NOMO-1 treated with dmso at 0.1 percent for 144 hours (cell line): Measurements from ENCODE around the gene FUBP1.
"Not testable (repeated sequence)": the region's sequence is repeated elsewhere in the genome, so short reads cannot be mapped to it uniquely, and the experiment has no call there.

Experiments used
- DNase-seq: peaks from one replicate; lab custom pipeline; 2025; ENCODE audit not compliant: unreplicated experiment; lab: John Stamatoyannopoulos, UW

Gene FUBP1

DNA sequence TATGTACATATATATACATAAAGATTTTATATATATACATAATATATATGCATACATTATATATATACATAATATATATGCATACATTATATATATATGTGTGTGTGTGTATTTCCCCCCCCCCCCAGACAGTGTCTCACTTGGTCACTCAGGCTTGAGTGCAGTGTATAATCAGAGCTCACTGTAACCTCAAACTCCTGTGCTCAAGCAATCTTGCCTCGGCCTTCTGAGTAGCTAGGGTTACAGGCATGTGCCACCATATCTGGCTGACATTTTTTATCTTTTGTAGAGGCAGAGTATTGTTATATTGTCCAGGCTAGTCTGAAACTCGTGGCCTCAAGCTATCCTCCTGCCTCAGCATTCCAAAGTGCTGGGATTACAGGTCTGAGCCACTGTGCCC is 9.0 kb upstream of the FUBP1 start:
- no peak for DNase-seq

GRCh38 chr1:77986810-77987209 is 7.9 kb upstream of the FUBP1 start:
- DNase-seq, result no peak

GRCh38 chr1:77984629-77985028 is 5.8 kb upstream of the FUBP1 start:
- DNase-seq, result no peak

DNA sequence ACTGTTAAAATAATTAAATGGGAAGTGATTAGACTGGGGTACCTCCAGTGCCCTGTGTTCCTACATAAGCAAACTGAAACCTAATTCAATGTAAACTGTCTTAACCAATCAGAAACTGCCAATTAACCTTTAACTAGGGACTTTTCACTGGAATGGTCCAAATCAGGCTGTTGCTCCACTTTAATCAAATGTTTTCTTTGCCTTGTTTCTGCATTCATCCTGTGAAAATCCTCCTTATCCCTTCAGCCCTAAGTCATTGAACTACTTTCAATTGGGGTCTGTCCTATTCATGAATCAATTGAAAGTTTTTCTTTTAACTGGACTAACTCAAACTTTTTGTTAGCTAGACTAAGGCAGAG is 5.1 kb upstream of the FUBP1 start:
- DNase-seq, result no peak

DNA sequence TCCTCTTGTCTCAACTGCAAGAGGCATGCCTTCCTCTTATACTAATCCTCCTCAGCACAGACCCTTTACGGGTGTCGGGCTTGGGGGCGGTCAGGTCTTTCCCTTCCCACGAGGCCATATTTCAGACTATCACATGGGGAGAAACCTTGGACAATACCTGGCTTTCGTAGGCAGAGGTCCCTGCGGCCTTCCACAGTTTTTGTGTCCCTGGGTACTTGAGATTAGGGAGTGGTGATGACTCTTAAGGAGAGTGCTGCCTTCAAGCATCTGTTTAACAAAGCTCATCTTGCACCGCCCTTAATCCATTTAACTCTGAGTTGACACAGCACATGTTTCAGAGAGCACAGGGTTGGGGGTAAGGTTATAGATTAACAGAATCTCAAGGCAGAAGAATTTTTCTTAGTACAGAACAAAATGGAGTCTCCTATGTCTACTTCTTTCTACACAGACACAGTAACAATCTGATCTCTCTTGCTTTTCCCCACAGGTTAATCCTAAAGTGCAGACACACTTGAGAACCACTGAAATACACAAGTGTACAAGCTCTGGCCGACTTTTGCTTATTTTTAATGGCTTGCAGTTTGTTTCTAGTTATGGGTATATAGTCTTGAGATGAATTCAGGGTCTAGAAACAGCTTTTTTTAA is 4.6 kb upstream of the FUBP1 start:
- not testable (repeated sequence) for DNase-seq

DNA sequence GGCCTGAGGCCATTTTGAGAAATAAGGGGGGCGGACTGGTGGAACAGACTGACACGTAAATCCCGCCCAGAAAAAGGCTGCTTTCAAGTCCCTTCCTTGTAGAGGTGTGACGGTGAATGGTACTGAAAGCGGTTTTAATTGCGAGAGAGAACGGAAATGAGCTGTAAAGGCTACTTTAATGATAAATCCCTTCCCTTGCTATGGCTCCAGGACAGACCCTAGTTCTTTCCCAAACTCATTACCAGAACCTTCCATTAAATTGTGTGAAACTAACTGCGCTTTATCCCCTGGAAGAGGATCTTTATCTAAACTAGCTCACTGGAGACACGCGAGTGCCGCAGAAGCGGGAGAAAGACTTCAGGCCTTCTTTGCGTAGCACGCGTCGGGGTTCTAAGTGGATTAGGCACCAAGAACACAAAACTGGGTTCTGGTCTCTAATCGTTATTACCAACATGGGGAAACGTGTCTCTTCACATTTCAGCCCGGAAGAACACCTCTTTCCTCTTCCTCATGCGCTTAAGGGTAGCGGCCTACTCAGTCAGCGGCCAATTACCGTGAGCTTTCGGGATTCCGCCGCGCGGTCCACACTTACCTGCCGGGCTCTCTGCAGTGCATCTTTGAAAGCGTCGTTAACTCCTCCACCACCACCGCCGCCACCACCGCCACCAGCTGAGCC is 441 bp downstream of the FUBP1 start:
- peak; percentile 89 for DNase-seq

GRCh38 chr1:77977989-77978292 is 931 bp downstream of the FUBP1 start:
- no peak for DNase-seq

DNA sequence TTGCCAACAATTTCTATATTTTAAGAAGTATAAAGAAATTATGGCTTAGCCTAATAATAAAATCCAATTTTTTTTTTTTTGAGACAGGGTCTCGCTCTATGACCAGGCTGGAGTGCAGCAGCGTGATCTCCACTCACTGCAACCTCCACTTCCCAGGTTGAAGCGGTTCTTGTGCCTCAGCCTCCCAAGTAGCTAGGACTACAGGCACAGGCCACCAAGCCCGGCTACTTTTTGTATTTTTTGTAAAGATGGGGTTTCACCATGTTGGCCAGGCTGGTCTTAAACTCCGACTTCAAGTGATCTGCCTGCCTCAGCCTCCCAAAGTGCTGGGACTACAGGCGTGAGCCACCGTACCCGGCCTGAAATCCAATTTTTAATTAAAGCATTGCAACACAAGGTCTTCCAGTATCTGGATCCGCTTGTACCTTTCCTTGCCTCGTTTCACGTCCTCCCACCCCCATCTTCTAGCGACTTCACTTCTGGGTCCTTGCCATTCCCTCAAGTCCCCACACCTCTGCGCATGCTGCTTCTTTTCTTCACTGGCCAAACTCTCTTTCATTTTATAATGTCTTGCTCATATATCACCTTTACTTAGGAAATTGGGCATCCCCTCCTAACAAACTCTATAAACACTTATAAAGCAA is 2.3 kb downstream of the FUBP1 start:
- no peak for DNase-seq

DNA sequence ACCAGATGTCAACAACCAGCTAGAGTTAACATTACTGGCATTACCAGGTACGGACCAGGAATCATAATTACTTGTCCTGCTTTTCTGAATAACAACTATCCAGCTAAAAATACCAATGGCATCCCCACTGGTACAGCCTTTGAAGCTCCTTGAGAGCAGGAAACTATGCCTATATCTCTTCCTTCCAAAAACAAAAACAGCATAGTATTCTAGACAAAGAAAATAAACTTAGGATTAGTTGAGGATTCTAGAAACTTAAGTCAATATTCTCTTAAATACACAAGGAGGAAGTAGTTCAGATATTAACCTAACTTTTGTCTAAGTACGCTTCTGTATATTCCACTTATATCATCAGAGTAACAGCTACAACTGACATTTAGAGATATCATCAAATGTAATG is 3.0 kb downstream of the FUBP1 start:
- DNase-seq, result no peak

DNA sequence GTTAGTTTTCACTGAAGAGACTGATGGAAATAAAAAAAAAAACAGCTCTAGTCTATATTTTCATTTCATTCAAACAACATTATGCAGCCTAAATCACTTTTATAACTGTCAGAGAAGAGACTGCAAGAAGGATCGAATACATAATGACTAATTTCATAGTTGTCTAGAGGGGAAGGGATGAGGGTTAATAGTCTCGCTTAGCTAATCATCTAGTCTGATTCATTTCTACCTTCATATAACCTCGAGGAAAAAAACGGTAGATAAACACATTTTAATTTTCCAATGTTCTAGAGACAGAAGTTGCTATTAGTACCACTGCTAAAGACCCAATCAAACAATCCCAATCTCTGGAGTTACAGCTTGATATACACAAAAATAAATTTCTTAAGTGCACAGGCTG is 3.5 kb downstream of the FUBP1 start:
- DNase-seq, result no peak

- no peak for DNase-seq
Observed at GRCh38 chr1:77972080-77972479, 6.8 kb downstream of the FUBP1 start.

GRCh38 chr1:77970192-77970591 is 8.7 kb downstream of the FUBP1 start:
- DNase-seq, result no peak

- DNase-seq, result no peak
Observed at GRCh38 chr1:77966291-77966690, 12.6 kb downstream of the FUBP1 start.

GRCh38 chr1:77961392-77961791 is 17.5 kb downstream of the FUBP1 start:
- DNase-seq, result no peak

DNA sequence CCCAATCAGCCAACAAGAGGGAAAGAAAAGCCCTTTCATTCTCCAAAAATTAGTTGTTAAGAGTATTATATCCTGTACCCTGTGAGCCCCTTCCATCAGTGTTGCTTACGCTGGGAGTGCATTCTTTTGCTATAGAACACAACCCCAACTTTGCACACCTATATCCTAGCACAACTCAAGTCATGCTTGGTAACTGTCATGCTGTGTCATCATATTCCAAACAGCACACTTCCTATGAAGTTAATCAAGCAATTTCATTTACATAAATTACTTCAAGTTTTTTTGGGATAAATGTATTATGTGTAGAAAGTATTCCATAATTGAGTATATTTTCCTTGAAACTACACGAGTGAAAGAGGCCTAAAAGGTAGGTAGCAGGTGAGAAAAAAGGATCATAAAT is 20.0 kb downstream of the FUBP1 start:
- no peak for DNase-seq

- DNase-seq, result no peak
Observed at GRCh38 chr1:77958391-77958790, 20.5 kb downstream of the FUBP1 start.

- DNase-seq, result no peak
Observed at GRCh38 chr1:77956464-77956863, 22.4 kb downstream of the FUBP1 start.

GRCh38 chr1:77955709-77956108 is 23.2 kb downstream of the FUBP1 start:
- no peak for DNase-seq

DNA sequence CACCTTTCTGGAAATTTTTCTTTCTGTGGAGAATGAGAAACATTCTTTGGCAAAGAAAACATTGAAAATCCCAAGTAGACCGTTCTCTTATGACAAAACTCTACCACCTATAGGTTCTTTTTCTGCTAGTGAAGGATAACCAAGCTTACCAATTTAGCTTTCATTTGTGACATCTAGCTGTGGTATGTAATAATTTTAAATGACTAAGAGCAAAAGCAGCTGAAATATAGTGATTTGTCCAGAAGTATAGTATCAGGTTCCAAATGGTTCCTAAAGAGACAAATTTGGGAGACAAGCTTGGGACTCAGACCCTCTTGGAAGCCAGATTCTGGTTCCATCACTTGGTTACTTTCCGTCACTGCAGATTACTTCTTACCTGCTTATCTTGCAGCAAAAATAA is 24.4 kb downstream of the FUBP1 start:
- DNase-seq, result no peak

- no peak for DNase-seq
Observed at GRCh38 chr1:77953907-77954306, 25.0 kb downstream of the FUBP1 start.

DNA sequence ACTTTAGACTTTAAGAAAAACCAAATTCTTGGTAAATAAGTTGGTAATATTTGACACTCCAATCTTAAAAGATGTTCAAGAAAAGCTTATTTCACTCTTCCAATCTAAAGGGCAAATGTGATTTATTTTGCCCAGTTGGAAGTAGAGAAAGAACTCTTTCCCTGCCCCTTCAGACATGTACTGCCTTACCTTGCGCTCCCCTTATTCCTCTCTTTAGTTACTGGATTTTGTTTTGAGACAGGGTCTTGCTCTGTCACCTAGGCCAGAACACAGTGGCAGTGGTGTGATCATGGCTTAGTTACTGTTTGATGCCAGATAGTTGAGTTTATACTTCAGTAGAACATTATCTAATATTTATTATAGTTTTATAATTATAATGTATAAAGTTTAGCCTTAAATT is 27.5 kb downstream of the FUBP1 start:
- no peak for DNase-seq

- no peak for DNase-seq
Observed at GRCh38 chr1:77950873-77951272, 28.0 kb downstream of the FUBP1 start.
